ENCODE results near the gene MPND.

- no peak for TF ChIP-seq POLR2AphosphoS5 (IDR thresholded peaks at IDR 0.05; ENCODE audit: low read depth, low read length)
- TF ChIP-seq TAF1 (IDR thresholded peaks at IDR 0.05; ENCODE audit: borderline replicate concordance, low read depth, low read length): no peak
Observed at GRCh38 chr19:4358709-4359626, 15.6 kb downstream of the MPND start.

All from GM12892 (cell line).